Measurements from ENCODE around the gene INSYN2A.

Gene INSYN2A

GRCh38 chr10:127157506-127158200 lies 38.7 kb downstream of the INSYN2A start:
- DNase-seq (ENCODE audit: low read depth): no peak

GRCh38 chr10:127157089-127157488 lies 39.3 kb downstream of the INSYN2A start:
- DNase-seq (ENCODE audit: low read depth): no peak
- H3K4me3 ChIP-seq (ENCODE audit: low read depth, low read length): no peak overlapping the region

More at GRCh38 chr10:127157506-127158200, 38.7 kb downstream of the INSYN2A start:
- no peak overlapping the region for H3K4me3 ChIP-seq (ENCODE audit: low read depth, low read length)

DNA sequence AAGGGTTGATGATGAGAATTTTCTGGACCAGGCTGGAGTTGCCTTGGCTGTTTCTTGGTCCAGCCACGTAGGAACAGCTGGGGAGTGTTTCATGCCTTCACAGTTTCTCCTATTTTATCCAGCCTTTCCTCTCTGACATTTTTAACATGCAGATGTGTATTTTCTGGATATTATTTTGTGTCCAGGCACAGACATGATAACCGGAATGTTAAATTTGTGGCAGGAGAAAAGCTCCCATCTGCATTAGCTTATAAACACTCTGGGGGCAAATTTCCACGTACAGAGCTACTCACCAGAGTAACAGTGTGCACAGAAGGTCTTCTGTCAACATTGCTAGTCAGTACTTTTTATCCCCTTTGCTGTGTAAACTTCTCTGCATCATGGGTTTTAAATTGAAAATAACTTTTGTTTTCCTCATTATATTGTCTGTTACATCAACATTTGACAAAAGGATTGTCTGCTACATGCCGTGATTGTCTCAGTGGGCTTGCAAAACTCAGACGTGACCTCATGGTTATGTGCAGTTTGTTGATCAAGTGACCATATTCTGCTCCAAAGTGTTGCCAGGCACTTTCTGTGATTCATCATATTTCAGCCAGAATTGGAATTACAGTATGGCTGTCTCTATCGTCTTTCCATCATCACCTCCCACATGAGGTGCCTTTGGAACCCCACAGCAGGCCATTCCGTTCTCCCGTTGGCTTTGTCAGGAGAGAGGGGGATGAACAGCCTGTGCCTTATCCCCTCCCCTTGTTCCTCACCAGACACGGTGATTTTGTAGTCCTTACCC lies 41.4 kb downstream of the INSYN2A start:
- no peak overlapping the region for H3K4me3 ChIP-seq (ENCODE audit: low read depth, low read length)
- no peak for DNase-seq (ENCODE audit: low read depth)

DNA sequence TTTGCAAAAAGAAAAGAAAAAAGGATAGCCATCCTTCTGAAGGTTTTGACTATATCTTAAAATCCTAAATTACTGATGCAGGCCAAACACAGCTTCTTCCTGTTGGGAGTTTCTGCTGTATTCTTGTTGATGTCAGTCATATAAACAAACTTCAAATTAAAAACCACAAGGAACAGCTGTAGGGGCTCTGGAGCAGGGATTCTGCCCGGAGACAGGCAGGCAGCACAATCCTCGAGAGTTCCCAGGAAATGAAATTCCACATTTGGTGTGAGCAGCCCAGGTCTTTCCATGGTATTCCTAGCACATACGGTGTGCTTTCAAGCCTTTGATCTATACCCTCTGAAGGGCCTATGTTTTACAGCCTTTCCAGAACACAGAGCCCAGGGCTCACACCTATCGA lies 43.2 kb downstream of the INSYN2A start:
- H3K4me3 ChIP-seq (ENCODE audit: low read depth, low read length): no peak overlapping the region
- DNase-seq (ENCODE audit: low read depth): no peak

- DNase-seq (ENCODE audit: low read depth): no peak
- no peak overlapping the region for H3K4me3 ChIP-seq (ENCODE audit: low read depth, low read length)
Measured at GRCh38 chr10:127151981-127152699, 44.3 kb downstream of the INSYN2A start.

GRCh38 chr10:127151541-127151940 lies 44.9 kb downstream of the INSYN2A start:
- no peak for DNase-seq (ENCODE audit: low read depth)
- no peak overlapping the region for H3K4me3 ChIP-seq (ENCODE audit: low read depth, low read length)

DNA sequence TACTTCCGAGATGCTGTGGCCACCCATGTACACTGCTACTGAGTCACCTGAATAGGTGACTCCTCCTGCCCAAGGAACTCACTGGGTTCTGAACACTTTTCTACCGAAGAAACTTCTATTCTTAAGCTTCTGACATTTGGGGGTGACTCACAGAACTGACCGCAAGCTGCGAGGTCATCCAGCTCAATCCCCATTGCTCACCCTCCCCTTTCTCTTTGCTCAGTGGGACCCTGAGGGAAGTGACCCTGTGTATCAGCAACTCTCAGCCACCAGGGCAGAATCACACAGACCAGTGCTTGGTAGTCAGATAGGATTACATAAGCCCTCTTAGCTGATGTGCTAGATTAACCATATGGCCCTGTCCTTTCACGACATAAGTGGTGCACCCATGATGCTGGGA lies 46.3 kb downstream of the INSYN2A start:
- DNase-seq (ENCODE audit: low read depth): no peak
- no peak overlapping the region for H3K4me3 ChIP-seq (ENCODE audit: low read depth, low read length)

DNA sequence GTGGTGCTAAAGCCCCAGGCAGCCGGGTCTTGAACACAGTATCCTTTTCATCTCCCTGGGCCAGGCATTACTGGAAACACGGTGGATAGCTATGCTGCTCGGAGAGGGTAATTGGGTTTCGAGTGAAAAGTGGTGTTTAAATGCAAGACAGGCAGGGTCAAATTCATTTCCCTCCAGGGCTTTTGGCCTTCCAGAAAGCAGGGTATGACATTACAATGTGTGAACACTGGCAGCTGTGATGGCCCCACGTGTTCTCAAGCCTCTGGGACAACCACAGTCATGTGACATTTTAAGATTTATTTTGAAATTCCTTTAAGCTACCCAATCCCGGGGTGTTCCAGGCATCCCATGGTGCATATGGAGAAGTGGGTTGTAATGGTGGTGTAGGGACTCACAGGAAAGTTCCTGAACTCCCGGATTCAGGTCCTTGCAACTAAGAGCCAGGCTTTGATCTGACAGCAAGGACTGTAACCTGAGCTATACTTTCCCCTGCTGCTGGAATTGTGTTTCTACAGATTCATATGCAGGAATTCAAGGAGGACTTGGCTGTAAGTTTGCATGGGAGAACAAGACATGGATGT lies 46.8 kb downstream of the INSYN2A start:
- no peak for DNase-seq (ENCODE audit: low read depth)
- H3K4me3 ChIP-seq (ENCODE audit: low read depth, low read length): no peak overlapping the region

- no peak for DNase-seq (ENCODE audit: low read depth)
- H3K4me3 ChIP-seq (ENCODE audit: low read depth, low read length): no peak overlapping the region
Measured at GRCh38 chr10:127148933-127149220, 47.5 kb downstream of the INSYN2A start.

GRCh38 chr10:127148066-127148932 lies 48.1 kb downstream of the INSYN2A start:
- DNase-seq (ENCODE audit: low read depth): no peak
- peak overlapping the region; percentile 17 for H3K4me3 ChIP-seq (ENCODE audit: low read depth, low read length)

- H3K4me3 ChIP-seq (ENCODE audit: low read depth, low read length): no peak overlapping the region
- DNase-seq (ENCODE audit: low read depth): no peak
Measured at GRCh38 chr10:127146661-127147060, 49.7 kb downstream of the INSYN2A start.
